ENCODE measurements around the gene WDR73. TPM values are rescaled to one million over a fixed set of nuclear protein-coding genes. Genes with fewer than 3 reads are reported as not detected.

The WDR73 gene
- total RNA-seq, 1 experiment from 2014 or later = 53.1 TPM

GRCh38 chr15:84624359-84624758 is 29.7 kb downstream of the WDR73 start:
- Mint-ChIP-seq H3K4me3 (ENCODE audit: low read depth, unreplicated experiment) (no peak overlapping the region), H3K27ac (ENCODE audit: unreplicated experiment) (peak overlapping the region; percentile 24), H3K36me3 (ENCODE audit: insufficient read depth, unreplicated experiment) (peaks cover 30% of the 10 kb centered on the region), H3K4me1 (ENCODE audit: low read depth, unreplicated experiment) (no peaks in the 10 kb centered on the region), H3K27me3 (ENCODE audit: unreplicated experiment) (no peaks in the 10 kb centered on the region), H3K9me3 (ENCODE audit: low read depth, unreplicated experiment) (peaks cover 7% of the 10 kb centered on the region)
- no peak for TF ChIP-seq CTCF (IDR thresholded peaks at IDR 0.05; ENCODE audit: unreplicated experiment)
- intact Hi-C loops (cut with micrococcal nuclease; ENCODE audit: unreplicated experiment) = no loop called here
- CTCF ChIA-PET = interaction anchor here (0.8 to 1.1 kb wide), 2 partner anchors 10 to 15 kb away, joined by 3 read pairs; no protein-coding TSS in a partner anchor
- no peak for DNase-seq
- no TSS peak for BruUV-seq (replicated peaks)

GRCh38 chr15:84621358-84621979 is 32.6 kb downstream of the WDR73 start:
- CTCF ChIA-PET = no interaction called here
- H3K9me3 Mint-ChIP-seq (ENCODE audit: low read depth, unreplicated experiment) = peaks cover 7% of the 10 kb centered on the region

GRCh38 chr15:84620626-84621025 is 33.5 kb downstream of the WDR73 start:
- TF ChIP-seq CTCF (IDR thresholded peaks at IDR 0.05; ENCODE audit: unreplicated experiment) = no peak
- Mint-ChIP-seq H3K9me3 (ENCODE audit: low read depth, unreplicated experiment) (peaks cover 7% of the 10 kb centered on the region), H3K4me1 (ENCODE audit: low read depth, unreplicated experiment) (no peaks in the 10 kb centered on the region), H3K4me3 (ENCODE audit: low read depth, unreplicated experiment) (no peak overlapping the region), H3K36me3 (ENCODE audit: insufficient read depth, unreplicated experiment) (peaks cover 30% of the 10 kb centered on the region), H3K27ac (ENCODE audit: unreplicated experiment) (no peak overlapping the region), H3K27me3 (ENCODE audit: unreplicated experiment) (no peaks in the 10 kb centered on the region)
- CTCF ChIA-PET = no interaction called here
- no peak for DNase-seq
- intact Hi-C loops (cut with micrococcal nuclease; ENCODE audit: unreplicated experiment) = no loop called here
- no TSS peak for BruUV-seq (replicated peaks)

More at GRCh38 chr15:84621358-84621979, 32.6 kb downstream of the WDR73 start:
- BruUV-seq (replicated peaks) = no TSS peak
- Mint-ChIP-seq H3K4me3 (ENCODE audit: low read depth, unreplicated experiment) (no peak overlapping the region), H3K27me3 (ENCODE audit: unreplicated experiment) (no peaks in the 10 kb centered on the region), H3K36me3 (ENCODE audit: insufficient read depth, unreplicated experiment) (peaks cover 30% of the 10 kb centered on the region), H3K27ac (ENCODE audit: unreplicated experiment) (no peak overlapping the region), H3K4me1 (ENCODE audit: low read depth, unreplicated experiment) (no peaks in the 10 kb centered on the region)
- DNase-seq = no peak
- TF ChIP-seq CTCF (IDR thresholded peaks at IDR 0.05; ENCODE audit: unreplicated experiment) = no peak
- intact Hi-C loops (cut with micrococcal nuclease; ENCODE audit: unreplicated experiment) = no loop called here

GRCh38 chr15:84616235-84616634 is 37.8 kb downstream of the WDR73 start:
- CTCF ChIA-PET = interaction anchor here (1.1 kb wide), 1 partner anchor 16 kb away, joined by 3 read pairs; no protein-coding TSS in a partner anchor
- Mint-ChIP-seq H3K9me3 (ENCODE audit: low read depth, unreplicated experiment) (peaks cover 7% of the 10 kb centered on the region), H3K27me3 (ENCODE audit: unreplicated experiment) (no peaks in the 10 kb centered on the region), H3K36me3 (ENCODE audit: insufficient read depth, unreplicated experiment) (peaks cover 8% of the 10 kb centered on the region), H3K4me1 (ENCODE audit: low read depth, unreplicated experiment) (no peaks in the 10 kb centered on the region), H3K4me3 (ENCODE audit: low read depth, unreplicated experiment) (no peak overlapping the region), H3K27ac (ENCODE audit: unreplicated experiment) (no peak overlapping the region)
- BruUV-seq (replicated peaks) = no TSS peak
- intact Hi-C loops (cut with micrococcal nuclease; ENCODE audit: unreplicated experiment) = no loop called here
- DNase-seq = no peak
- no peak for TF ChIP-seq CTCF (IDR thresholded peaks at IDR 0.05; ENCODE audit: unreplicated experiment)

Measured in Calu3 (cell line).